Motor neuron (in vitro differentiated cells): ENCODE data around the gene ZNHIT2. TPM values are rescaled to one million over a fixed set of nuclear protein-coding genes. Genes with fewer than 3 reads are reported as not detected.

Experiments used
- ATAC-seq, 8 experiments: fragments of 200-7000 bp; cut with Tn5 transposase; replicated peaks in 6 of 8; 2 replicates each; pipeline ENCODE4 v1.8.0; 2021; ENCODE audit warnings: mild to moderate bottlenecking in 8 of 8, moderate library complexity in 8 of 8
- H3K27ac ChIP-seq, 2 donors: fragments of 250-450 bp; sonication (Bioruptor Pico); 2 replicates each; pipeline ENCODE4 v1.9.0; 2021; ENCODE audit warnings: antibody characterized with exemption in 2 of 2, mild to moderate bottlenecking in 2 of 2, moderate library complexity in 1 of 2
- H3K4me1 ChIP-seq, 2 donors: fragments of 250-450 bp; sonication (Bioruptor Pico); replicated peaks in 1 of 2; 2 replicates each; pipeline ENCODE4 v1.6.1; 2021; ENCODE audit warnings: antibody characterized with exemption in 2 of 2, mild to moderate bottlenecking in 2 of 2, moderate library complexity in 1 of 2
- H3K4me3 ChIP-seq, 5 donors: fragments of 250-450 bp; sonication (Bioruptor Pico); 2 replicates each; pipeline ENCODE4 v1.9.0; 2021; ENCODE audit warnings: antibody characterized with exemption in 5 of 5, mild to moderate bottlenecking in 5 of 5, moderate library complexity in 4 of 5
- WGBS, 10 experiments: fragments of 450-650 bp; shearing (Covaris generic); methylation state at CpG; one replicate each; pipeline ENCODE4 v1.0.0; 2022; 5-methylcytosine and 5-hydroxymethylcytosine counted together
- in situ Hi-C, 9 experiments: fragments of 400-800 bp; cut with MboI; loops; one replicate each; pipeline ENCODE4 v1.15.0; 2021; ENCODE audit warnings: low sequenced_read_pairs in 9 of 9, low pct_unique_long_range_greater_than_20kb in 2 of 9; ENCODE audit not compliant: unreplicated experiment in 9 of 9
- total RNA-seq, 8 experiments: library from RNA; unstranded; fragments of 300-600 nt; gene quantifications; 2 replicates each; pipeline versions ENCODE4 v1.2.3 to v1.2.4, GENCODE V29; 2022

ZNHIT2 gene
- total RNA-seq, 8 experiments from 2014 or later: 8.4 to 18.4 (median 13.3) TPM

GRCh38 chr11:65100674-65101350, 16.7 kb downstream of the ZNHIT2 start:
- WGBS, 10 experiments: 79 to 95% (median 83%) methylated on average over 3 to 6 of the region's 6 CpGs; no CpG with 5 or more reads in 1 of the 10 experiments
- no peak overlapping the region for H3K27ac ChIP-seq
- no peak for ATAC-seq
- peaks cover 6 to 7% of the 10 kb centered on the region in 2 donors for H3K4me1 ChIP-seq
- in situ Hi-C loops: no loop called here
- no peak overlapping the region for H3K4me3 ChIP-seq

- peak in 2 of 8 experiments; percentile 3 to 9 for ATAC-seq
- peak overlapping the region; percentile 95 to 99 for H3K27ac ChIP-seq
- WGBS, 10 experiments: 0 to 75% (median 53%) methylated on average over 1 to 6 of the region's 8 CpGs; no CpG with 5 or more reads in 4 of the 10 experiments
Measured at GRCh38 chr11:65096926-65097325, 20.6 kb downstream of the ZNHIT2 start.

GRCh38 chr11:65095974-65096806, 21.3 kb downstream of the ZNHIT2 start, which contains the start of gene VPS51:
Gene VPS51 (plus strand): TSS chr11:65096214. CDS start chr11:65096251, 37 bp downstream.
- peak within 1 kb of the TSS; percentile 95 to 99 for H3K27ac ChIP-seq
- H3K4me1 ChIP-seq: peaks cover 7 to 8% of the 10 kb centered on the region in 2 donors
- in situ Hi-C loops: no loop called here
- ATAC-seq: peak; percentile 94 to 97 (median 96)
- 0 to 33% (median 0%) methylated on average over 1 to 4 of the region's 52 CpGs; no CpG with 5 or more reads in 7 of the 10 experiments for WGBS, 10 experiments
- H3K4me3 ChIP-seq: peak within 1 kb of the TSS; percentile 79 to 99 (median 89)

More at GRCh38 chr11:65096926-65097325, 20.6 kb downstream of the ZNHIT2 start:
- Histone ChIP-seq H3K4me1 (peaks cover 7 to 8% of the 10 kb centered on the region in 2 donors), H3K4me3 (peak overlapping the region; percentile 79 to 99 (median 89))
- in situ Hi-C loops: no loop called here

GRCh38 chr11:65095427-65095826, 22.1 kb downstream of the ZNHIT2 start:
- in situ Hi-C loops: no loop called here
- peak overlapping the region in 2 of 5 donors; percentile 90 to 99 for H3K4me3 ChIP-seq
- H3K4me1 ChIP-seq: peaks cover 7 to 8% of the 10 kb centered on the region in 2 donors
- 77 to 100% (median 94%) methylated on average over 1 to 9 of the region's 22 CpGs; no CpG with 5 or more reads in 4 of the 10 experiments for WGBS, 10 experiments
- ATAC-seq: no peak
- peak overlapping the region in 1 of 2 donors; percentile 99 for H3K27ac ChIP-seq

- ATAC-seq: no peak
- Histone ChIP-seq H3K4me1 (peaks cover 0 to under 1% of the 10 kb centered on the region in 2 donors), H3K27ac (no peak overlapping the region), H3K4me3 (no peak overlapping the region)
- in situ Hi-C loops: no loop called here
- WGBS, 10 experiments: 78 to 100% (median 95%) methylated on average over 1 to 3 of the region's 4 CpGs; no CpG with 5 or more reads in 3 of the 10 experiments
Measured at GRCh38 chr11:65090628-65091027, 26.9 kb downstream of the ZNHIT2 start.

GRCh38 chr11:65089621-65090020, 27.9 kb downstream of the ZNHIT2 start:
- no peak for ATAC-seq
- Histone ChIP-seq H3K4me3 (no peak overlapping the region), H3K4me1 (peaks cover 8% of the 10 kb centered on the region in 2 donors), H3K27ac (no peak overlapping the region)
- in situ Hi-C loops: no loop called here
- WGBS, 10 experiments: 50 to 100% (median 96%) methylated on average over 1 to 3 of the region's 4 CpGs; no CpG with 5 or more reads in 5 of the 10 experiments

GRCh38 chr11:65087827-65088226, 29.7 kb downstream of the ZNHIT2 start:
- 73 to 100% (median 100%) methylated on average over 1 to 6 of the region's 15 CpGs; no CpG with 5 or more reads in 5 of the 10 experiments for WGBS, 10 experiments
- H3K4me1 ChIP-seq: peaks cover 8% of the 10 kb centered on the region in 2 donors
- ATAC-seq: no peak
- in situ Hi-C loops: no loop called here
- no peak overlapping the region for H3K4me3 ChIP-seq
- H3K27ac ChIP-seq: no peak overlapping the region

- Histone ChIP-seq H3K27ac (no peak overlapping the region), H3K4me3 (no peak overlapping the region), H3K4me1 (peaks cover 8% of the 10 kb centered on the region in 2 donors)
- in situ Hi-C loops: no loop called here
- 80 to 100% (median 93%) methylated on average over 1 to 3 of the region's 11 CpGs; no CpG with 5 or more reads in 7 of the 10 experiments for WGBS, 10 experiments
- no peak for ATAC-seq
Measured at GRCh38 chr11:65087216-65087615, 30.3 kb downstream of the ZNHIT2 start.

- no peak overlapping the region for H3K27ac ChIP-seq
- 40 to 100% (median 80%) methylated on average over 1 of the region's 9 CpGs; no CpG with 5 or more reads in 7 of the 10 experiments for WGBS, 10 experiments
- in situ Hi-C loops: no loop called here
- H3K4me3 ChIP-seq: no peak overlapping the region
- peaks cover 8% of the 10 kb centered on the region in 2 donors for H3K4me1 ChIP-seq
- ATAC-seq: no peak
Measured at GRCh38 chr11:65086809-65087208, 30.7 kb downstream of the ZNHIT2 start.

GRCh38 chr11:65085446-65085845, 32.1 kb downstream of the ZNHIT2 start:
- 20 to 96% (median 90%) methylated on average over 1 to 4 of the region's 4 CpGs; no CpG with 5 or more reads in 6 of the 10 experiments for WGBS, 10 experiments
- peaks cover 8% of the 10 kb centered on the region in 2 donors for H3K4me1 ChIP-seq
- H3K27ac ChIP-seq: no peak overlapping the region
- in situ Hi-C loops: no loop called here
- ATAC-seq: no peak
- H3K4me3 ChIP-seq: peak overlapping the region in 3 of 5 donors; percentile 82 to 91 (median 82)

GRCh38 chr11:65084598-65085375, 32.7 kb downstream of the ZNHIT2 start:
- peak in 1 of 8 experiments; percentile 13 for ATAC-seq

More at GRCh38 chr11:65084598-65085375, 32.7 kb downstream of the ZNHIT2 start:
- in situ Hi-C loops: no loop called here
- Histone ChIP-seq H3K4me1 (peaks cover 8% of the 10 kb centered on the region in 2 donors), H3K4me3 (peak overlapping the region; percentile 64 to 91 (median 82)), H3K27ac (peak overlapping the region; percentile 95 to 98)
- 0 to 65% (median 53%) methylated on average over 2 to 12 of the region's 23 CpGs; no CpG with 5 or more reads in 3 of the 10 experiments for WGBS, 10 experiments
